Left renal cortex interstitium (tissue), 4 donors: ENCODE results near the gene BZW1. TPM values are rescaled to one million over a fixed set of nuclear protein-coding genes. Genes with fewer than 3 reads are reported as not detected.

Experiments
- DNase-seq, 4 donors: peaks; one replicate each; pipeline ENCODE4 v3.0.0-alpha.2; 2013; ENCODE audit warnings: low read depth in 4 of 4, low spot score in 2 of 4, missing footprints in 1 of 4
- polyA plus RNA-seq, 4 donors: library from polyadenylated mRNA; unstranded; fragments of 120-200 nt; gene quantifications; one replicate each; pipeline ENCODE4 v1.2.1, GENCODE V29; 2013; ENCODE audit not compliant: insufficient read length in 4 of 4

Gene BZW1
- polyA plus RNA-seq, 4 donors: 213 to 283 (median 261) TPM

DNA sequence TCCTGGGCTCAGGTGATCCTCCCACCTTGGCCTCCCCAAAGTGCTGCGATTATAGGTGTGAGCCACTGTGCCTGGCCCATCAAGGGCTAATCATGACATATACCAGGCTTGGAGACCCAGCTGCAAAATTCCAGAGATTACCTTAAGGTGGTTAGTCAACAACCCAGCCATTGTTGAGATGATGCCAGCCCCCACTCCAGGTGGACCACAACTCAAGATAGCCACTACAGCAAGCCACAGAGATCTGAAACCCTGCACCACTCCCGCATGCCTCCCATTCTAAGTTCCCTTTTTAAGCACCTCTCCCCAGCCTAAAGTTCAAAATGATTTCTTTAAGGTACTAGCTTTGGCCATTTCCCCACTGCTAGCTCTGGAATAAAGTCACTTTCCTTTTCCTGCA is 57.3 kb downstream of the BZW1 start:
- DNase-seq: no peak

DNA sequence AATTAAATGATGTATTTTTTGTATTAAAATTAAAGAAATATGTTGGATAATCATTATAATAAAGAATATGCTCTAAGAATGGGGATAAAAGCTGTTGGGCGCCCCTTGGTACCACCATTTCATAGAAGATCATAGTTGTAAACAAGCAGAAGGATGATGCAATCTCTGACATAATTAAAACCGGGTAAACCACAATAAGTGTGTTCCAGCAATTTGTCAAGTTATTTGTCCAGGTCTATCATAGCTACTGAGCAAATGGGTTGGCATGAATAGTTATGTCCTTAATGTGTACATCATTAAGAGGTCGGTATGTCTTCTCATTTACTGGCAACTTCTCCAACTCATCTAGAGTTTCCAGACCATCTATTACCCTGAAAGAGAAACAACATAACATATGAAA is 59.4 kb downstream of the BZW1 start:
- DNase-seq: no peak

DNA sequence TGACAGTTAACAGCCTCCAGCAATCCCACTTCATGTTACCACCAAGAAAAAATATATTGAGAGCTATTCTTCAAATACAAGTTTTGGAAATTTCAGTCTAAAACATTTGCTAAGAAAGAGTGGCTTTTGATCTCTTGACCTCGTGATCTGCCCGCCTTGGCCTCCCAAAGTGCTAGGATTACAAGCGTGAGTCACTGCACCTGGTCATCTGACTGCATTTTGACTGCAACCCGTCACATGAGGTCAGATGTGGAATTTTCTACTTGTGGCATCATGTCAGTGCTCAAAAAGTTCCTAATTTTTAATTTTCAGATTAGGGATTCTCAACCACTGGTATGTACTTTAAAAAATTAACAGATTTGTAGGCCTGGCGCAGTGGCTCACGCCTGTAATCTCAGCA is 61.9 kb downstream of the BZW1 start:
- DNase-seq: no peak

Other genes with a start within 250 kb of the BZW1 start
- 1 to 10 TPM; 2.3 to 2.5 (median 2.3) TPM for gene AOX1, start 225.9 kb upstream of the BZW1 start, polyA plus RNA-seq
- gene CLK1, start 52.7 kb downstream of the BZW1 start, polyA plus RNA-seq: 100 to 1,000 TPM; 223 to 315 (median 281) TPM
- 10 to 100 TPM; 49.9 to 74.7 (median 71.6) TPM for gene PPIL3, start 77.2 kb downstream of the BZW1 start, polyA plus RNA-seq
- 10 to 100 TPM; 38.0 to 54.3 (median 41.6) TPM for gene NIF3L1, start 77.5 kb downstream of the BZW1 start, polyA plus RNA-seq
- 10 to 100 TPM; 22.0 to 42.2 (median 31.0) TPM for gene ORC2, start 151.8 kb downstream of the BZW1 start, polyA plus RNA-seq